GM12873 (cell line): ENCODE results near the gene MEX3A.

ENCODE experiments used
- TF ChIP-seq, protein P1 (sequence below): IDR thresholded peaks from 2 replicates; pipeline ENCODE4 v1.5.1; 2012; ENCODE audit warnings: low read depth, mild to moderate bottlenecking, moderate library complexity, low read length, control low read depth; ENCODE audit not compliant: insufficient read depth; ENCODE audit errors: missing control alignments

Gene MEX3A

DNA sequence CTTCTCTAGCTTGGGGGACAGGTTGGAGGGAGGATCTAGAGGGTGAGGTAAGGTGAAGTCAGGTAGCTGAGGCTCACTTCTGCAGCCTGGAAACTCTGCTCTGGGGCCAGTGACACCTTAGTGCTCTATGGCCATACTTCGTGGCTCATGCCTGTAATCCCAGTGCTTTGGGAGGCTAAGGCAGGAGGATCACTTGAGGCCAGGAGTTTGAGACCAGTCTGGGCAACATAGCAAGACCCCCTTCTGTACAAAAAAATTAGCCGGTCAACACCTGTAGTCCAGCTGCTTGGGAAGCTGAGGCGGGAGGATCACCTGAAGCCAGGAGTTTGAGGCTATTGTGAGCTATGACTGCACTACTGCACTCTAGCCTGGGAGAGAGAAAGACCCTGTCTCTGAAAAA lies 38.1 kb upstream of the MEX3A start:
- TF ChIP-seq, protein P1, sequence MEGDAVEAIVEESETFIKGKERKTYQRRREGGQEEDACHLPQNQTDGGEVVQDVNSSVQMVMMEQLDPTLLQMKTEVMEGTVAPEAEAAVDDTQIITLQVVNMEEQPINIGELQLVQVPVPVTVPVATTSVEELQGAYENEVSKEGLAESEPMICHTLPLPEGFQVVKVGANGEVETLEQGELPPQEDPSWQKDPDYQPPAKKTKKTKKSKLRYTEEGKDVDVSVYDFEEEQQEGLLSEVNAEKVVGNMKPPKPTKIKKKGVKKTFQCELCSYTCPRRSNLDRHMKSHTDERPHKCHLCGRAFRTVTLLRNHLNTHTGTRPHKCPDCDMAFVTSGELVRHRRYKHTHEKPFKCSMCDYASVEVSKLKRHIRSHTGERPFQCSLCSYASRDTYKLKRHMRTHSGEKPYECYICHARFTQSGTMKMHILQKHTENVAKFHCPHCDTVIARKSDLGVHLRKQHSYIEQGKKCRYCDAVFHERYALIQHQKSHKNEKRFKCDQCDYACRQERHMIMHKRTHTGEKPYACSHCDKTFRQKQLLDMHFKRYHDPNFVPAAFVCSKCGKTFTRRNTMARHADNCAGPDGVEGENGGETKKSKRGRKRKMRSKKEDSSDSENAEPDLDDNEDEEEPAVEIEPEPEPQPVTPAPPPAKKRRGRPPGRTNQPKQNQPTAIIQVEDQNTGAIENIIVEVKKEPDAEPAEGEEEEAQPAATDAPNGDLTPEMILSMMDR = no peak

DNA sequence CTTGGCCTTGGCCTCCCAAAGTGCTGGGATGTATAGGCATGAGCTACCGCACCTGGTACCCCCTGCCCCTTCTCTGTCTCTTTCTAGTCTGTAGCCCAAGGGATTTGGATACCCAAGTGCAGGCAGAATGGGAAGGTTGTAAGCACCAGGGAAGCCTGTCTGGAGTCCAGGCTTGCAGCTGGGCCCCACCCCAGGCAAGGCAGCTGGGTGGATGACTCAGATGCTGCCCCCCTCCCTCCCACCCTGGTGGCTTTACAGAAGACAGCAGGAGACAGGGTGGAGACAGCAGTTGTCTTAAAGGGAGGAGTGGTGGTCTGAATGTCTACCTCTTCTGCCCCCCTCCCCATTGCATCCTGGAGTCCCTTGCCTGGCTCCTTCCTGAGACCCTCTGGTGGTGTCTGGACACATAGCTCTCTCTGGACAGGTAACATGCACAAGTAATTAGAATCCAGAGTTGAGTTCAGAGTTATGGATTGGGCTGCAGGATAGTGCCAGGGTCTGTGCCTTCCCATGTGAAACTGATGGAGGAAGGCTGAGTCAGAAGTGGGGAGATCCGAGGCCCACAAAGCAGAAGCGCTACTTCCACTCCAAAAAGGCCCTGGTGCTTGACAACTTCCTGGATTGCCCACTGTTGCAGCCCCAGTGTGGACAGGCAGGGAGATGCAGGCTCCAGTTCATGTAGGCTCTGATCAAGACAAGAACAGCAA lies 37.4 kb upstream of the MEX3A start:
- TF ChIP-seq, protein P1 = peak; percentile 42

DNA sequence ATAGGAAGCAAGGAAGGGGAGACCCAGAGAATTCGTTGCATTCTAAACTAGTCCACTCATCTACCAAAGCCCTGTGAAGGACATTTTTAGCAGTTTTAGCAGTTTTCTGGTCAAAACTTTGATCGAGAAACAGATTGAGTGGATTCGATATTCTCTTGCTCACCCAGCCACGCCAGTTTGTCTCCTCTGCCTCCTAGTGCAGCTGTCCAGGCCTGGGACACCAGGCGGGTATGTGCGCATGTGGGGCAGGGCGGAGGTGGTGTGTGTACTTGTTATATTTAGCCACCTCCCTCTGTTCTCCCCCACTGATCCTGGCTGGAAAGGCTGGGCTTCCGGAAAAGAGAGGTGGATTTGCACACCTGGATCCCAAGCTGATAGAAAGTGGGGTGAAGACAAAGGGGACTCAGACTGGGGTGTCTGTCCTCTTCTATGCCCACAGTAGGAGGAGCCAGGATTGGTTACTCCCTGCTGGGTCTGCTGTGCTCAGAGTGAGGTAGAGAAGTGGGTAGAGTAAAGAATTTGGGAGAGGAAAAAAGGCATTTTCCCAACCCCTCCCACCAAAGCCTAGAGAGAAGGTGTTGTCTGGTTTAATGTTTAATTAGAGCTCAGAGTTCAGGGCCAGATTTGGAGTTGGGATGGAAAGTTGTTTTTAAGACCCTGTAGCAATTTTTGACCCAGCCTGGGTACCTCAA lies 36.1 kb upstream of the MEX3A start:
- TF ChIP-seq, protein P1 = no peak

DNA sequence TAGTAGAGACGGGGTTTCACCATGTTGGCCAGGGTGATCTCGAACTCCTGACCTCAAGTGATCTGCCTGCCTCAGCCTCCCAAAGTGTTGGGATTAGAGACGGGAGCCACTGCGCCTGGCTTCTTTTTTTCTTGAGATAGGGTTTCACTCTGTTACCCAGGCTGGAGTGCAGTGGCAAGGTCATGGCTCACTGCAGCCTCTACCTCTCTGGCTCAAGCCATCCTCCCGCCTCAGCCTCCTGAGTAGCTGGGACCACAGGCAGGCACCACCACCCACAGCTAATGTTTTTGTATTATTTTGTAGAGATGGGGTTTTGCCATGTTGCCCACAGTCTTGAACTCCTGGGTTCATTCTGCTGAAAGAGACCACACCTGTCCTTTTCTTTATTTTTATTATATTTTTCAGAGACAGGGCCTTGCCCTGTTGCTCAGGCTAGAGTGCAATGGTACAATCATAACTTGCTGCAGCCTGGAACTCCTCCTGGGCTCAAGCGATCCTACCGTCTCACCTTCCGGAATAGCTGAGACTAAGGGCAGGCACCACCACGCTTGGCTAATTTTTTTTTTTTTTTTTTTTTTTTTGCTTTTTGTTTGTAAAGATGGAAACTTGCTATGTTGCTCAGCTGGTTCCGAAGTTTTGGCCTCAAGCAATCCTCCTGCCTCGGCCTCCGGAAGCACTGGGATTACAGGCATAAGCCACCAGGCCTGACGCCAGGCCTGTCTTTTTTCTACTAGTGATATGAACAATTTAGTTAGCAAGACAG lies 35.3 kb upstream of the MEX3A start:
- TF ChIP-seq, protein P1 = no peak

DNA sequence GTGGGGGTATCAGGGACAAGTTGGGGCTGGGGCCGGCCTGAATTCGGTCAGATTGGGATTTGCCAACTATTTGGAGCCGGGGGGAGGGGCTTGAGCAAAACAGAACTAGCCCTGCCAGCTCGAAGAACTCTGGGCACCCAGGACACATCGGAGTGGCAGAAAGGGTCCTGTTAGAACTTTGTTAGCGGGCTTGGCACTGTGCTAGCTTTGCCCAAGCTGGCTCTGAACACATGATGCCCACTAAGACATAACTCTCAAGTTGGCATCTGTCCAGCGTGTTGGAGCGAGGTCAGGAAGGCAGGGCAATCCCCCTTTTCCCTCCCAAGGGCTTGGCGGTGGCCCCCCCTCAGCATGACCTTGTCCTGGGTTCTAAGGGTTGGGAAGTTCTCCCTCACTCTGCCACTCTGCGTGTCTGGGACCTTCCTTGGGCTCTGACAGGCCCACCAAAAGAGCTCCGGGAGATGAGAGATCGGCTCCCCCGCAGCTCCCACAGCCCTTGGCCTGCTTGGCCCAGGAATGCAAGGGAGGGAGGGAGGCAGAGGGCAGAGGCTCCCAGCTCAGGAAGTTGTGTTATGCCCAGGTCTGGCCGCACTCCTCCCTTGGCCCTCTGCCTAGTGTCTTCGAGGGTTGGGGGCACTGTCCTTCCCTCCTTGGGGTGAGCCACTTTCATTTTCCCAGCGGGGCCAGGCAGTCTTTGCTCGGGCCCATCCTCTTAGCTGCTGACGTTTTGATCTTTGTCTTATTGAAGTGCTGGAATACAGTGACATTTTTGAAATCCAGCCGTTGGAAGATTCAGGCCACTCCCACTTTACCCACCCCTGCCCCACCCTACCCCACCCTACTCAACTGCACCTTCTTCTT lies 33.5 kb upstream of the MEX3A start:
- TF ChIP-seq, protein P1 = no peak

DNA sequence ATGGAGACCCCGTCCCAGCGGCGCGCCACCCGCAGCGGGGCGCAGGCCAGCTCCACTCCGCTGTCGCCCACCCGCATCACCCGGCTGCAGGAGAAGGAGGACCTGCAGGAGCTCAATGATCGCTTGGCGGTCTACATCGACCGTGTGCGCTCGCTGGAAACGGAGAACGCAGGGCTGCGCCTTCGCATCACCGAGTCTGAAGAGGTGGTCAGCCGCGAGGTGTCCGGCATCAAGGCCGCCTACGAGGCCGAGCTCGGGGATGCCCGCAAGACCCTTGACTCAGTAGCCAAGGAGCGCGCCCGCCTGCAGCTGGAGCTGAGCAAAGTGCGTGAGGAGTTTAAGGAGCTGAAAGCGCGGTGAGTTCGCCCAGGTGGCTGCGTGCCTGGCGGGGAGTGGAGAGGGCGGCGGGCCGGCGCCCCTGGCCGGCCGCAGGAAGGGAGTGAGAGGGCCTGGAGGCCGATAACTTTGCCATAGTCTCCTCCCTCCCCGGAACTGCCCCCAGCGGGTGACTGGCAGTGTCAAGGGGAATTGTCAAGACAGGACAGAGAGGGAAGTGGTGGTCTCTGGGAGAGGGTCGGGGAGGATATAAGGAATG lies 32.8 kb upstream of the MEX3A start:
- TF ChIP-seq, protein P1 = no peak
